DOHH2 (cell line): ENCODE measurements around the gene PODXL2.

ENCODE experiments used
- H3F3A ChIP-seq: fragments of 200-600 bp; sonication (generic), shearing (Covaris generic); 2 replicates; pipeline ENCODE4 v1.6.0; 2016; ENCODE audit warnings: antibody characterized with exemption, mild to moderate bottlenecking; ENCODE audit not compliant: control insufficient read depth, insufficient read depth
- H3K27ac ChIP-seq: fragments of 200-600 bp; sonication (generic); 2 replicates; pipeline ENCODE4 v1.5.1; 2014; ENCODE audit warnings: low read depth, mild to moderate bottlenecking, low read length, moderate library complexity
- H3K27me3 ChIP-seq: fragments of 200-600 bp; sonication (generic); 2 replicates; pipeline ENCODE4 v1.6.1; 2014; ENCODE audit warnings: mild to moderate bottlenecking, low read length, mixed read lengths; ENCODE audit not compliant: control insufficient read depth
- H3K36me3 ChIP-seq: fragments of 200-600 bp; sonication (generic); 2 replicates; pipeline ENCODE4 v1.6.1; 2014; ENCODE audit warnings: mild to moderate bottlenecking, low read length, moderate library complexity, mixed read lengths; ENCODE audit not compliant: control insufficient read depth
- H3K4me1 ChIP-seq: fragments of 200-600 bp; sonication (generic); 2 replicates; pipeline ENCODE4 v1.6.1; 2014; ENCODE audit warnings: mild to moderate bottlenecking, low read length, mixed read lengths; ENCODE audit not compliant: control insufficient read depth
- H3K4me2 ChIP-seq: fragments of 200-600 bp; sonication (generic); 2 replicates; pipeline ENCODE4 v1.6.0; 2014; ENCODE audit warnings: mild to moderate bottlenecking, low read length, moderate library complexity
- H3K4me3 ChIP-seq: fragments of 200-600 bp; sonication (generic); 2 replicates; pipeline ENCODE4 v1.5.1; 2014; ENCODE audit warnings: mild to moderate bottlenecking, low read length, mixed read lengths
- H3K79me2 ChIP-seq: fragments of 200-600 bp; sonication (generic); 2 replicates; pipeline ENCODE4 v1.6.1; 2014; ENCODE audit warnings: mild to moderate bottlenecking, low read length, mixed read lengths; ENCODE audit not compliant: control insufficient read depth
- H3K9me2 ChIP-seq: fragments of 200-600 bp; sonication (generic); replicated peaks from 2 replicates; pipeline ENCODE4 v1.6.1; 2014; ENCODE audit warnings: mild to moderate bottlenecking, low read length, mixed read lengths; ENCODE audit not compliant: control insufficient read depth
- H3K9me3 ChIP-seq: fragments of 200-600 bp; sonication (generic); 2 replicates; pipeline ENCODE4 v1.6.1; 2014; ENCODE audit warnings: antibody characterized with exemption, low read length, mixed read lengths; ENCODE audit not compliant: control insufficient read depth, insufficient read depth
- H4K20me1 ChIP-seq: fragments of 200-600 bp; sonication (generic); 2 replicates; pipeline ENCODE4 v1.6.0; 2014; ENCODE audit warnings: low read depth, mild to moderate bottlenecking, antibody characterized with exemption, low read length, moderate library complexity; ENCODE audit not compliant: control insufficient read depth, insufficient read depth
- CTCF ChIP-seq: fragments of 200-600 bp; sonication (generic); IDR thresholded peaks from one replicate; pipeline ENCODE4 v1.5.1; 2014; ENCODE audit warnings: antibody characterized with exemption, mild to moderate bottlenecking, low read depth, low read length; ENCODE audit not compliant: poor library complexity, severe bottlenecking
- EZH2phosphoT487 ChIP-seq: fragments of 200-600 bp; sonication (generic); IDR thresholded peaks from 2 replicates; pipeline ENCODE4 v1.6.1; 2017; ENCODE audit warnings: borderline replicate concordance, mild to moderate bottlenecking, antibody characterized with exemption, low read length, moderate library complexity, mixed read lengths

Gene PODXL2

GRCh38 chr3:127682561-127682960 lies 53.6 kb downstream of the PODXL2 start:
- Histone ChIP-seq H3K9me3 (peaks cover 7% of the 10 kb centered on the region; the same call in 1 of the 2 replicates), H3K27ac (no peak overlapping the region), H3K4me2 (peak overlapping the region; percentile 36), H3K27me3 (no peaks in the 10 kb centered on the region), H4K20me1 (no peaks in the 10 kb centered on the region), H3K9me2 (no peaks in the 10 kb centered on the region), H3F3A (peaks cover 5% of the 10 kb centered on the region), H3K4me3 (no peak overlapping the region), H3K79me2 (no peaks in the 10 kb centered on the region), H3K36me3 (no peaks in the 10 kb centered on the region), H3K4me1 (peaks cover 57% of the 10 kb centered on the region)
- no peak for TF ChIP-seq EZH2phosphoT487
- no peak for TF ChIP-seq CTCF

GRCh38 chr3:127684871-127685707 lies 56.1 kb downstream of the PODXL2 start:
- TF ChIP-seq CTCF (no peak), EZH2phosphoT487 (no peak)
- peaks cover 5% of the 10 kb centered on the region for H3F3A ChIP-seq
- no peaks in the 10 kb centered on the region for H3K9me2 ChIP-seq
- H3K27me3 ChIP-seq: no peaks in the 10 kb centered on the region
- H3K27ac ChIP-seq: no peak overlapping the region
- H4K20me1 ChIP-seq: no peaks in the 10 kb centered on the region
- no peaks in the 10 kb centered on the region for H3K36me3 ChIP-seq
- peaks cover 8% of the 10 kb centered on the region; the same call in 1 of the 2 replicates for H3K9me3 ChIP-seq
- no peak overlapping the region for H3K4me3 ChIP-seq
- no peak overlapping the region for H3K4me2 ChIP-seq
- peaks cover 47% of the 10 kb centered on the region for H3K4me1 ChIP-seq
- H3K79me2 ChIP-seq: no peaks in the 10 kb centered on the region

GRCh38 chr3:127685708-127686511 lies 56.9 kb downstream of the PODXL2 start:
- H3K9me2 ChIP-seq: no peaks in the 10 kb centered on the region
- H3K9me3 ChIP-seq: peaks cover 8% of the 10 kb centered on the region; the same call in 1 of the 2 replicates
- peaks cover 44% of the 10 kb centered on the region for H3K4me1 ChIP-seq
- TF ChIP-seq CTCF (no peak), EZH2phosphoT487 (no peak)
- H4K20me1 ChIP-seq: no peaks in the 10 kb centered on the region
- H3K27me3 ChIP-seq: no peaks in the 10 kb centered on the region
- peaks cover 5% of the 10 kb centered on the region for H3F3A ChIP-seq
- no peak overlapping the region for H3K4me3 ChIP-seq
- H3K36me3 ChIP-seq: no peaks in the 10 kb centered on the region
- H3K79me2 ChIP-seq: no peaks in the 10 kb centered on the region
- no peak overlapping the region for H3K4me2 ChIP-seq
- no peak overlapping the region for H3K27ac ChIP-seq
